ENCODE results near the gene GRID2. TPM values are rescaled to one million over a fixed set of nuclear protein-coding genes. Genes with fewer than 3 reads are reported as not detected.

GRID2 gene
- total and polyA plus RNA-seq, 2 of the 4 experiments (the other 2 are of a cell fraction), result under 0.01 TPM; not detected in 1

DNA sequence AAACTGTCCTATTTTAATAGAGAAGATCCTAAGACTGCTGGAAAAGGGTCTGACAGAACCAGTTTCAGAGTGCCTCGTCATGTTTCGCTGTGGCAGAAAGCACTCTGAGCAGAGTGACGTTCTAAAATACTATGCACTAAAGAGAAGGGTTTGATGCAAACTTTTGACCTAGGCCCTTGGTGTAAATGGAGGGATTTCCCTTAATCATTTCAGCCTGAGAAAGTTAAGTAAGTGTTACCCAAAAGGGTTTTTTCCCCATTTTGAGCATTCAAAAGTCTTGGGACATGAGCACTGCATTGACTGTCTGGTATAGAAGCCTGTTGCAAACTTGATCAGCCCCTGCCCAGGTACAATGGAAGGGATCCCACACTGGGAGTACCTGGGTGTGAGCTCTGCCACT is 1367.3 kb downstream of the GRID2 start:
- H3K79me1 ChIP-seq (ENCODE audit: low read depth in 1 of 2, low read length in 2 of 2), result no peaks in the 10 kb centered on the region
- no peak overlapping the region for H3K9ac ChIP-seq (ENCODE audit: low read depth, low read length)
- CTCF ChIA-PET, result no interaction called here
- DNase-seq, result no peak
- no CpG with 5 or more reads among the region's 3 CpGs for WGBS, 2 experiments (ENCODE audit: extremely low coverage in 2 of 2, insufficient read length in 1 of 2)
- no peak overlapping the region for H3K23ac ChIP-seq (ENCODE audit: low read depth, low read length)
- BruUV-seq (replicated peaks), result no TSS peak
- intact Hi-C loops (cut with micrococcal nuclease), result no loop called here
- H3K4me3 ChIP-seq (ENCODE audit: insufficient read depth, low read depth, low read length), result no peak overlapping the region
- no peak overlapping the region for H2AK5ac ChIP-seq (ENCODE audit: low read depth, low read length)
- H3K18ac ChIP-seq (ENCODE audit: low read depth, low read length), result no peak overlapping the region
- no peak overlapping the region for H3K56ac ChIP-seq (ENCODE audit: extremely low read depth, insufficient read depth, low read length)
- H3K9me3 ChIP-seq (ENCODE audit: control insufficient read depth, insufficient read depth, low read length), result no peaks in the 10 kb centered on the region
- no peak overlapping the region for H2AK9ac ChIP-seq (replicated peaks; ENCODE audit: low read depth, low read length, poor library complexity)
- in situ Hi-C loops (cut with MboI; ENCODE audit: low sequenced_read_pairs), result no loop called here
- H3K14ac ChIP-seq (replicated peaks; ENCODE audit: low read depth, low read length), result no peak overlapping the region
- H2BK120ac ChIP-seq (ENCODE audit: low read depth, low read length), result no peak overlapping the region
- no peaks in the 10 kb centered on the region for H4K20me1 ChIP-seq (ENCODE audit: insufficient read depth, low read length)
- dilution Hi-C loops (cut with HindIII; ENCODE audit: low sequenced_read_pairs, unreplicated experiment), result no loop called here
- no peak overlapping the region for H4K91ac ChIP-seq (ENCODE audit: insufficient read depth, low read depth, low read length)
- H3K4ac ChIP-seq (ENCODE audit: low read depth, low read length), result no peak overlapping the region
- POLR2A ChIA-PET (ENCODE audit: unreplicated experiment), result no interaction called here
- no peak overlapping the region for H3K27ac ChIP-seq (ENCODE audit: insufficient read depth, low read length)
- no peaks in the 10 kb centered on the region for H3K36me3 ChIP-seq (ENCODE audit: control insufficient read depth, insufficient read depth, low read length)
- H3K27me3 ChIP-seq (ENCODE audit: control insufficient read depth, insufficient read depth, low read length), result no peaks in the 10 kb centered on the region
- H2AFZ ChIP-seq (replicated peaks; ENCODE audit: low read length, poor library complexity), result no peak overlapping the region
- no peak for ATAC-seq (ENCODE audit: low read depth)
- H2BK5ac ChIP-seq (ENCODE audit: low read depth, low read length, poor library complexity, severe bottlenecking), result no peak overlapping the region
- no peak overlapping the region for H2BK15ac ChIP-seq (ENCODE audit: low read depth, low read length)
- no peak for TF ChIP-seq MAFK (IDR thresholded peaks at IDR 0.05; ENCODE audit: low read depth, low read length)
- no peak for TF ChIP-seq RAD21 (IDR thresholded peaks at IDR 0.05; ENCODE audit: low read length)
- TF ChIP-seq, protein P1, sequence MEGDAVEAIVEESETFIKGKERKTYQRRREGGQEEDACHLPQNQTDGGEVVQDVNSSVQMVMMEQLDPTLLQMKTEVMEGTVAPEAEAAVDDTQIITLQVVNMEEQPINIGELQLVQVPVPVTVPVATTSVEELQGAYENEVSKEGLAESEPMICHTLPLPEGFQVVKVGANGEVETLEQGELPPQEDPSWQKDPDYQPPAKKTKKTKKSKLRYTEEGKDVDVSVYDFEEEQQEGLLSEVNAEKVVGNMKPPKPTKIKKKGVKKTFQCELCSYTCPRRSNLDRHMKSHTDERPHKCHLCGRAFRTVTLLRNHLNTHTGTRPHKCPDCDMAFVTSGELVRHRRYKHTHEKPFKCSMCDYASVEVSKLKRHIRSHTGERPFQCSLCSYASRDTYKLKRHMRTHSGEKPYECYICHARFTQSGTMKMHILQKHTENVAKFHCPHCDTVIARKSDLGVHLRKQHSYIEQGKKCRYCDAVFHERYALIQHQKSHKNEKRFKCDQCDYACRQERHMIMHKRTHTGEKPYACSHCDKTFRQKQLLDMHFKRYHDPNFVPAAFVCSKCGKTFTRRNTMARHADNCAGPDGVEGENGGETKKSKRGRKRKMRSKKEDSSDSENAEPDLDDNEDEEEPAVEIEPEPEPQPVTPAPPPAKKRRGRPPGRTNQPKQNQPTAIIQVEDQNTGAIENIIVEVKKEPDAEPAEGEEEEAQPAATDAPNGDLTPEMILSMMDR (conservative IDR thresholded peaks at IDR 0.05; ENCODE audit: low read depth, low read length), result no peak
- TF ChIP-seq, protein P2, sequence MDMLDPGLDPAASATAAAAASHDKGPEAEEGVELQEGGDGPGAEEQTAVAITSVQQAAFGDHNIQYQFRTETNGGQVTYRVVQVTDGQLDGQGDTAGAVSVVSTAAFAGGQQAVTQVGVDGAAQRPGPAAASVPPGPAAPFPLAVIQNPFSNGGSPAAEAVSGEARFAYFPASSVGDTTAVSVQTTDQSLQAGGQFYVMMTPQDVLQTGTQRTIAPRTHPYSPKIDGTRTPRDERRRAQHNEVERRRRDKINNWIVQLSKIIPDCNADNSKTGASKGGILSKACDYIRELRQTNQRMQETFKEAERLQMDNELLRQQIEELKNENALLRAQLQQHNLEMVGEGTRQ (IDR thresholded peaks at IDR 0.05; ENCODE audit: low read depth, low read length), result no peak
- no peak for TF ChIP-seq NFE2L2 (IDR thresholded peaks at IDR 0.05; ENCODE audit: low read depth, low read length)
- TF ChIP-seq CHD1 (IDR thresholded peaks at IDR 0.05; ENCODE audit: low read depth, low read length), result no peak
- TF ChIP-seq RCOR1 (IDR thresholded peaks at IDR 0.05; ENCODE audit: insufficient replicate concordance, low read length), result no peak
- TF ChIP-seq MAZ (IDR thresholded peaks at IDR 0.05; ENCODE audit: borderline replicate concordance, low read depth, low read length), result no peak
- TF ChIP-seq POLR2A (IDR thresholded peaks at IDR 0.05; ENCODE audit: low read depth, low read length), result no peak
- no peak for TF ChIP-seq SMC3 (IDR thresholded peaks at IDR 0.05; ENCODE audit: low read depth, low read length)
- TF ChIP-seq, protein P3, sequence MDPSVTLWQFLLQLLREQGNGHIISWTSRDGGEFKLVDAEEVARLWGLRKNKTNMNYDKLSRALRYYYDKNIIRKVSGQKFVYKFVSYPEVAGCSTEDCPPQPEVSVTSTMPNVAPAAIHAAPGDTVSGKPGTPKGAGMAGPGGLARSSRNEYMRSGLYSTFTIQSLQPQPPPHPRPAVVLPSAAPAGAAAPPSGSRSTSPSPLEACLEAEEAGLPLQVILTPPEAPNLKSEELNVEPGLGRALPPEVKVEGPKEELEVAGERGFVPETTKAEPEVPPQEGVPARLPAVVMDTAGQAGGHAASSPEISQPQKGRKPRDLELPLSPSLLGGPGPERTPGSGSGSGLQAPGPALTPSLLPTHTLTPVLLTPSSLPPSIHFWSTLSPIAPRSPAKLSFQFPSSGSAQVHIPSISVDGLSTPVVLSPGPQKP (IDR thresholded peaks at IDR 0.05; ENCODE audit: borderline replicate concordance, low read depth, low read length), result no peak
- TF ChIP-seq BHLHE40 (IDR thresholded peaks at IDR 0.05; ENCODE audit: low read depth, low read length), result no peak
- no peak for TF ChIP-seq CEBPB (IDR thresholded peaks at IDR 0.05; ENCODE audit: low read depth, low read length)
- TF ChIP-seq MXI1 (IDR thresholded peaks at IDR 0.05; ENCODE audit: borderline replicate concordance, low read depth, low read length), result no peak
- TF ChIP-seq FOS (IDR thresholded peaks at IDR 0.05; ENCODE audit: low read depth, low read length), result no peak
- no peak for TF ChIP-seq RFX5 (IDR thresholded peaks at IDR 0.05; ENCODE audit: low read depth, low read length)
- no peak overlapping the region for H3K4me2 ChIP-seq (ENCODE audit: low read depth, low read length)
- H2BK20ac ChIP-seq (ENCODE audit: low read depth, low read length), result no peak overlapping the region
- no peak overlapping the region for H4K5ac ChIP-seq (ENCODE audit: low read depth, low read length)
- H3K4me1 ChIP-seq (ENCODE audit: control insufficient read depth, insufficient read depth, low read length), result no peaks in the 10 kb centered on the region
- no peak overlapping the region for H4K8ac ChIP-seq (ENCODE audit: low read depth in 2 of 2, low read length in 2 of 2)
- H3K9me1 ChIP-seq (ENCODE audit: insufficient read depth, low read length), result no peaks in the 10 kb centered on the region
